Neuronal stem cell (in vitro differentiated cells): Measurements from ENCODE around the gene SMARCC2.

ENCODE experiments used
- DNase-seq: peaks from one replicate; pipeline ENCODE4 v3.0.0-alpha.2; 2013; ENCODE audit warnings: low spot score
- H2AFZ ChIP-seq: one replicate; pipeline ENCODE4 v1.6.1; 2013; ENCODE audit warnings: mild to moderate bottlenecking, low read length, inconsistent platforms
- H2AK5ac ChIP-seq: 2 replicates; pipeline ENCODE4 v1.6.1; 2013; ENCODE audit warnings: low read depth, mild to moderate bottlenecking, inconsistent platforms, low read length, moderate library complexity, mixed read lengths
- H2BK120ac ChIP-seq: 2 replicates; pipeline ENCODE4 v1.6.1; 2013; ENCODE audit warnings: low read depth, mild to moderate bottlenecking, inconsistent platforms, low read length, moderate library complexity, mixed read lengths
- H2BK12ac ChIP-seq: one replicate; pipeline ENCODE4 v1.6.1; 2013; ENCODE audit warnings: low read length, inconsistent platforms
- H2BK15ac ChIP-seq: 2 replicates; pipeline ENCODE4 v1.6.1; 2013; ENCODE audit warnings: mild to moderate bottlenecking, low read length, inconsistent platforms, mixed read lengths
- H2BK5ac ChIP-seq: one replicate; pipeline ENCODE4 v1.6.1; 2013; ENCODE audit warnings: inconsistent platforms, mild to moderate bottlenecking, low read length, moderate library complexity
- H3K14ac ChIP-seq: one replicate; pipeline ENCODE4 v1.6.1; 2013; ENCODE audit warnings: low read length, inconsistent platforms
- H3K18ac ChIP-seq: 2 replicates; pipeline ENCODE4 v1.6.1; 2013; ENCODE audit warnings: low read length, inconsistent platforms
- H3K23ac ChIP-seq: 2 replicates; pipeline ENCODE4 v1.6.1; 2013; ENCODE audit warnings: low read depth, mild to moderate bottlenecking, mixed read lengths, low read length, inconsistent platforms; ENCODE audit not compliant: poor library complexity
- H3K27ac ChIP-seq: replicated peaks from 3 replicates; pipeline ENCODE4 v1.5.1; 2013; ENCODE audit warnings: low read length, inconsistent platforms
- H3K27me3 ChIP-seq, 3 experiments: 2 replicates each; pipeline ENCODE4 v1.6.1; 2013; ENCODE audit warnings: low read length in 3 of 3, mild to moderate bottlenecking in 2 of 3, inconsistent platforms in 1 of 3, low read depth in 1 of 3, mixed read lengths in 1 of 3, moderate library complexity in 1 of 3; ENCODE audit not compliant: control insufficient read depth in 3 of 3, insufficient read depth in 3 of 3
- H3K36me3 ChIP-seq, 2 donors: replicated peaks in 1 of 2; 2 replicates each; pipeline ENCODE4 v1.6.1; 2013; ENCODE audit warnings: low read length in 2 of 2; ENCODE audit not compliant: control insufficient read depth in 2 of 2, insufficient read depth in 2 of 2
- H3K4ac ChIP-seq: 2 replicates; pipeline ENCODE4 v1.6.1; 2013; ENCODE audit warnings: inconsistent platforms, mild to moderate bottlenecking, low read length, moderate library complexity
- H3K4me1 ChIP-seq, 2 donors: 1 replicate in 1 of 2; 2 replicates in 1 of 2; pipeline ENCODE4 v1.6.1; 2013; ENCODE audit warnings: low read length in 2 of 2, low read depth in 1 of 2; ENCODE audit not compliant: control insufficient read depth in 2 of 2, insufficient read depth in 1 of 2
- H3K4me2 ChIP-seq: one replicate; pipeline ENCODE4 v1.6.1; 2013; ENCODE audit warnings: mild to moderate bottlenecking, low read length, inconsistent platforms; ENCODE audit not compliant: insufficient read depth, poor library complexity, severe bottlenecking
- H3K4me3 ChIP-seq, 2 donors: 2 replicates each; pipeline ENCODE4 v1.5.1; 2013; ENCODE audit warnings: low read length in 2 of 2, mild to moderate bottlenecking in 2 of 2, inconsistent platforms in 1 of 2, moderate library complexity in 1 of 2
- H3K79me1 ChIP-seq: one replicate; pipeline ENCODE4 v1.6.1; 2013; ENCODE audit warnings: low read depth, mild to moderate bottlenecking, inconsistent platforms, low read length, moderate library complexity
- H3K9ac ChIP-seq: one replicate; pipeline ENCODE4 v1.6.1; 2013; ENCODE audit warnings: mild to moderate bottlenecking, low read depth, low read length, inconsistent platforms; ENCODE audit not compliant: poor library complexity
- H3K9me3 ChIP-seq, 2 donors: replicated peaks in 1 of 2; 2 replicates each; pipeline versions ENCODE3 to v1.6.1; 2013; ENCODE audit warnings: low read length in 2 of 2, mild to moderate bottlenecking in 2 of 2, inconsistent platforms in 1 of 2, low read depth in 1 of 2, mixed read lengths in 1 of 2, moderate library complexity in 1 of 2; ENCODE audit not compliant: control insufficient read depth in 2 of 2, insufficient read depth in 1 of 2
- H4K8ac ChIP-seq: one replicate; pipeline ENCODE4 v1.6.1; 2013; ENCODE audit warnings: low read depth, mild to moderate bottlenecking, inconsistent platforms, low read length, moderate library complexity
- H4K91ac ChIP-seq: one replicate; pipeline ENCODE4 v1.6.1; 2013; ENCODE audit warnings: low read length, low read depth, mild to moderate bottlenecking, inconsistent platforms; ENCODE audit not compliant: poor library complexity
- WGBS, 2 donors: extraction: QIAGEN DNeasy Blood & Tissue Kit; methylation state at CpG; one replicate each; pipeline ENCODE4 v1.1.7; 2013; ENCODE audit warnings: missing lambda C conversion rate in 2 of 2, mixed read lengths in 1 of 2; ENCODE audit not compliant: insufficient read length in 2 of 2, insufficient replicate concordance in 1 of 2; ENCODE audit errors: extremely low coverage in 2 of 2; 5-methylcytosine and 5-hydroxymethylcytosine counted together

The SMARCC2 gene

DNA sequence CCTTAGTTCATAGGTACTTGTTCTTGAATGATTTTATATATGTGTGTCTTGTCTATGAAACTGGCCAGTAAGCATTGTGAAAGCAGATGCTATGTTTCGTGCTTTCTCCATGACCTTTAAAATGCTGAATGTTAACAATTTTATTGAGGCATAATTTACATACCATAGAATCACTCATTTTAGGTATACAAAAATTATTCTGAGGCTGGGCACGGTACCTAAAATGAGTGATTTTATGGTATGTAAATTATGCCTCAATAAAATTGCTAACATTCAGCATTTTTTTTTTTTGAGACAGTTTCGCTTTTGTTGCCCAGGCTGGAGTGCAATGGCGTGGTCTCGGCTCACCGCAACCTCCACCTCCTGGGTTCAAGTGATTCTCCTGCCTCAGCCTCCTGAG lies 54.4 kb downstream of the SMARCC2 start:
- Histone ChIP-seq H4K91ac (no peak overlapping the region), H3K27ac (no peak overlapping the region), H3K18ac (no peak overlapping the region), H4K8ac (no peak overlapping the region), H3K4ac (no peak overlapping the region), H2BK12ac (no peak overlapping the region), H3K4me2 (no peak overlapping the region), H2AFZ (no peak overlapping the region), H2BK5ac (no peak overlapping the region), H3K79me1 (no peaks in the 10 kb centered on the region), H3K36me3 (peaks cover 59 to 95% of the 10 kb centered on the region in 2 donors), H3K4me1 (peaks cover 0 to 2% of the 10 kb centered on the region in 2 donors), H3K23ac (no peak overlapping the region), H3K27me3 (no peaks in the 10 kb centered on the region), H3K14ac (no peak overlapping the region), H2BK15ac (no peak overlapping the region), H3K4me3 (no peak overlapping the region), H3K9ac (no peak overlapping the region), H2AK5ac (no peak overlapping the region), H2BK120ac (no peak overlapping the region), H3K9me3 (peaks cover 0 to 4% of the 10 kb centered on the region in 2 donors)
- no CpG with 5 or more reads among the region's 6 CpGs for WGBS, 2 donors
- no peak for DNase-seq

DNA sequence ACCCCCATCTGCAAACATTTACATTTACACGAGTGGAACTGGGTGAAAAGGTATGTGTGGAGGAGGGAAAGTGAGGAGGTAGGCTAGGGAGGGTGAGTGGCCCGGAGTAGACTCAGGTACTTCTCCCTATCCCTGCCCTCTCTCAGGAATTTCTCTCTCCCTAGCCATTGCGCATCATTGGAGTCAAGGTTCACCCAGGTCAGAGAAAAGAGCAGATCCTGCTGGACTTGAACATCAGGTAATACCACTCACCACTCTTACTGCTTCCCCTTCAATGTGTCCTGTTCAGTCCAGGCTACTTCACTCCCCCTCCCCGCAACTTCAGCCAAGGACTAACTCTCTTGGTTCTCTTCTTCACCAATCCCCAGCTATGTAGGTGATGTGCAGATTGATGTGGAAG lies 58.4 kb downstream of the SMARCC2 start:
- no peak overlapping the region for H2AK5ac ChIP-seq
- no peaks in the 10 kb centered on the region for H3K79me1 ChIP-seq
- H3K9me3 ChIP-seq: no peaks in the 10 kb centered on the region
- no peak overlapping the region for H3K9ac ChIP-seq
- no peak overlapping the region for H3K14ac ChIP-seq
- no peak overlapping the region for H4K91ac ChIP-seq
- no peak overlapping the region for H2BK12ac ChIP-seq
- no peak overlapping the region for H3K27ac ChIP-seq
- no peaks in the 10 kb centered on the region for H3K27me3 ChIP-seq
- WGBS, 2 donors: no CpG with 5 or more reads among the region's 4 CpGs
- H3K23ac ChIP-seq: no peak overlapping the region
- H3K4ac ChIP-seq: no peak overlapping the region
- H3K36me3 ChIP-seq: peaks cover 33 to 55% of the 10 kb centered on the region in 2 donors
- no peak overlapping the region for H3K4me3 ChIP-seq
- H3K4me2 ChIP-seq: no peak overlapping the region
- peaks cover 13% of the 10 kb centered on the region in 2 donors for H3K4me1 ChIP-seq
- DNase-seq: no peak
- H2BK120ac ChIP-seq: no peak overlapping the region
- H2AFZ ChIP-seq: no peak overlapping the region
- H2BK15ac ChIP-seq: no peak overlapping the region
- H2BK5ac ChIP-seq: no peak overlapping the region
- H4K8ac ChIP-seq: no peak overlapping the region
- no peak overlapping the region for H3K18ac ChIP-seq

DNA sequence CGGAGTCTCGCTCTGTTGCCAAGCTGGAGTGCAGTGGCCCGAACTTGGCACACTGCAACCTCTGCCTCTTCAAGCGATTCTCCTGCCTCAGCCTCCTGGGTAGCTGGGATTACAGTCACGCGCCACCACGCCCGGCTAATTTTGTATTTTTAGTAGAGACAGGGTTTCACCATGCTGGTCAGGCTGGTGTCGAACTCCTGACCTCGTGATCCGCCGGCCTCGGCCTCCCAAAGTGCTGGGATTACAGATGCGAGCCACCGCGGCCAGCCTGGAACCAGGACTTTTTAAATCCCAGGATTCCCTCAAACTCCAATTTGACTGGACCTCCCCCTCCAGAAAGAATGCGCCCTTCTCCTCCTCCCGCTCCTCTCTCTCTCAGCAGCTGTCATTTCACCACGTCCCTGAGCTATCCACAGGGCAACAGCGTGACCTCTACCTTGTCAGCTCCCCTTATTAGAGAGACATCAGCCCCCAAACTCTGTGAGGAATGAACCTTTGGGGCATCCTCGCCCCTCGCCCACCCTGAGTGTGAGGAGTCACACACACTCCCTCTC lies 59.3 kb downstream of the SMARCC2 start:
- Histone ChIP-seq H2BK15ac (no peak overlapping the region), H3K4ac (no peak overlapping the region), H2AK5ac (no peak overlapping the region), H2BK5ac (no peak overlapping the region), H3K4me2 (no peak overlapping the region), H2BK12ac (no peak overlapping the region), H3K23ac (no peak overlapping the region), H3K27ac (no peak overlapping the region), H4K91ac (no peak overlapping the region), H3K79me1 (no peaks in the 10 kb centered on the region), H3K36me3 (peaks cover 33 to 47% of the 10 kb centered on the region in 2 donors), H3K4me1 (peaks cover 13% of the 10 kb centered on the region in 2 donors), H2AFZ (no peak overlapping the region), H3K4me3 (peak overlapping the region in 1 of 2 donors; percentile 83), H4K8ac (no peak overlapping the region), H3K9ac (no peak overlapping the region), H3K9me3 (no peaks in the 10 kb centered on the region), H3K27me3 (no peaks in the 10 kb centered on the region), H2BK120ac (no peak overlapping the region), H3K14ac (no peak overlapping the region), H3K18ac (no peak overlapping the region)
- no CpG with 5 or more reads among the region's 22 CpGs for WGBS, 2 donors
- no peak for DNase-seq

- H4K91ac ChIP-seq: no peak overlapping the region
- peak overlapping the region; percentile 82 to 83 for H3K4me3 ChIP-seq
- H3K9ac ChIP-seq: peak overlapping the region; percentile 96
- H3K36me3 ChIP-seq: peaks cover 33 to 46% of the 10 kb centered on the region in 2 donors
- no peak overlapping the region for H3K27ac ChIP-seq
- no peak overlapping the region for H2AK5ac ChIP-seq
- H2BK15ac ChIP-seq: no peak overlapping the region
- no peak for DNase-seq
- H3K23ac ChIP-seq: peak overlapping the region; percentile 31
- no peak overlapping the region for H3K14ac ChIP-seq
- H2BK12ac ChIP-seq: no peak overlapping the region
- peaks cover 13% of the 10 kb centered on the region in 2 donors for H3K4me1 ChIP-seq
- no peaks in the 10 kb centered on the region for H3K79me1 ChIP-seq
- H3K4me2 ChIP-seq: peak overlapping the region; percentile 92
- H2BK5ac ChIP-seq: no peak overlapping the region
- no peak overlapping the region for H3K4ac ChIP-seq
- peak overlapping the region; percentile 95 for H3K18ac ChIP-seq
- H4K8ac ChIP-seq: no peak overlapping the region
- H2BK120ac ChIP-seq: no peak overlapping the region
- H2AFZ ChIP-seq: peak overlapping the region; percentile 88
- no peaks in the 10 kb centered on the region for H3K9me3 ChIP-seq
- H3K27me3 ChIP-seq: no peaks in the 10 kb centered on the region
- no CpG with 5 or more reads among the region's 29 CpGs for WGBS, 2 donors
Observed at GRCh38 chr12:56129206-56129941, 59.9 kb downstream of the SMARCC2 start.
